ENCODE measurements around the gene CHD9NB. TPM values are rescaled to one million over a fixed set of nuclear protein-coding genes. Genes with fewer than 3 reads are reported as not detected.

Gene CHD9NB
- total RNA-seq, 1 donor from 2014 or later = 2.2 TPM

DNA sequence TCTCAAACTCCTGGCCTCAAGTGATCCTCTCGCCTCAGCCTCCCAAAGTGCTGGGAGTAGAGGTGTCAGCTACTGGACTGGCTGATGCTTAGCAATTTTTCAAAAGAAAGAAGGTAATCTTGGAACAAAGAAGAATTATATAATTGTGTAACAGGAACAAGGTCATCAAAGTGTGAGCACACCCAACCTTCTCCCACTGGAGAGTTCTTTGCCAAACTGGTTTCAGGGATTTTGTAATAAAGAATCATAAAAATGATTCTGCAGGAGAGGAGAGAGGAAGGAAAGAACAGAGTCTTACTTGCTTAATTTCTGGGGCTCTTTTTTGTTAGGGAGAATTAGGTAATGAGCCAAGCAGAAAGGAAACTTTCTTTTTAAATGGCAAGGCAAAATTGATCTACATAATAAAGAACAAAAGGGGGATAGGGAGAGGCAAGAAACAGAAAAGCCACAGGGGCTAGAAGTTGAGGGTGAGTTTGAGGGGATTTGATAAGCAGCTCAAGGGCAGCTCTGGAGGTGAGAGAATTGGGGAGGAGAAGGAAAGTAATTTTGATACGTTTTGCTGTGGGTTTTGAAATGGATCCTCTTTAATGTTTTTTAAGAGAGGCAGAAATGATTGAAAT is 21.3 kb downstream of the CHD9NB start:
- DNase-seq (ENCODE audit: low spot score) = no peak

DNA sequence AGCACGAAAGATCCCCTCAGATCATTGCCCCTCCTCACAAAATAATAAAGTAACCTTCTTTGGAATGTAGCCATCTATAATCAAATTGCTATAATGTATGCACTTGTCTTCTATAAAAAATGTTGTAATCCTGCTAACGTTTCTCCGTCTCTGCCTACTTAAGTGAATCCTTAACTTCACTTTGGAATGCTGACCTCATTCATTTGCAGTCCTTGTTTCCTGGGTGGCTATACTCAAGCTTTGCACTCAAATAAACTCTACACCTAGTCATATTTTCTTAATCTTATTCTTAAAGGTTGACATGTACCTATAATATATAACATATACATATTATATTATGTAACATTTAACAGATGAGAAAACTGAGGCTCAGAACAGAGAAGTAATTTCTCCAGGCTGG is 22.7 kb downstream of the CHD9NB start:
- DNase-seq (ENCODE audit: low spot score) = no peak

DNA sequence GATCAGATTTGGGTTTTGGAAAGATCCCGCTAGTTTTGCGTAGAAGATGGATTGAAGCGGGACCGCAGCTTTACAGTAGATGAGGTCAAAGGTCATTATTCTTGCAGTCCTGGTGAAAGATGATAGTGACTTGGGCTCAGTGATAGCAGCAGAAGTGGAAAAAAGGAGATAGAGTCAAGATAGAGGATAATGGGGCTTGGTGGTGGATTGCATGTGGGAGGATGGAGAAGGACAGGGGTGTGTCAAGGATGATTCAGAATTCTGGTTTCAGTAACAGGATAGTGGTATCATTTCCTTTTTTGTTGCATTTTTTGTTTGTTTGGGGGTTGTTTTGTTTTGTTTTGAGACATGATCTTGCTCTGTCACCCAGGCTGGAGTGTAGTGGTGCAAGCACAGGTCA is 28.7 kb downstream of the CHD9NB start:
- DNase-seq (ENCODE audit: low spot score) = no peak

DNA sequence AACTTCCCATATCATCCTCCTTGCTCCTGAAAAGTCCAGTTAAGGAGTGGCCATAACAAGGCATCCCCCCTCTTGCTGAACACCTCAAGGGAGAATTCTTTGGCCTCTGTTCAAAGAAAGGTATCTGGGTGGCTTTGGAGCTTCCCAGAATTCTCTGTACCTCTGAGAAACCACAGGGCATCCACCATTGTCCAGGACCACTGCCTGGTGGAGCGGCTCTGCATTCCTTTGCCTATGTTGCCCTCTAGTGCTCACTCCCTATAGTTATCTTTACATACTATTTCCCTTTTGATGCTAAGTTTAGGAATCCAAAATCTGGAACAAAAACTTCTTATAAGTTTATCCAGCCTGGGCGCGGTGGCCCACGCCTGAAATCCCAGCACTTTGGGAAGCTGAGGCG is 30.3 kb downstream of the CHD9NB start:
- DNase-seq (ENCODE audit: low spot score) = no peak

DNA sequence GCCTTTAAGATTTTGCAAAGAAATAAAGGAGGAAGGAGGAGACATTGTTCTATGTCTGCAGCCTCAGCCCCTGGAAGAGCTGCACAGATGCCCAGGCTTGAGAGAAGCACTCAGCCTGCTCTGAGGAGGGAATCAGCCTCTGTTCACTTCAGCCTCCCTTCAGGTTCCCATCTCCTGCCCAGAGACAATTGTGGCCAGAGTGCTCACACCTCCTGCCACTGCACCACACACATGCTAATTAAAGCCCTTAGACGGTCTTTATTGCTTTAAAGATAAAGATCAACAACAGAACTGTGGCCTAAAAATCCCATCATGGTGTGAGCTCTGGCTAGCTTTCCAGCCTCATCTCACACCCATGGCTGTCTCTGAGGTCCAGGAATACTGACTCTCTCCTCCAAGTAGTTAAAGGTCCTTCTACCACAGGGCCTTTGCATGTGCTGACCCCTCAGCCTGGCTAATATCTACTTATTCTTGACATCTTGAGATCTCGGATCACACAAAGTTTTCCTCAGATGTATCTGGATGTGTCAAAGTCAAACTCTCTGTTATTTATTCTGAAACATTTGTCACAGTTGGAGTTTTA is 33.8 kb downstream of the CHD9NB start:
- DNase-seq (ENCODE audit: low spot score) = no peak

DNA sequence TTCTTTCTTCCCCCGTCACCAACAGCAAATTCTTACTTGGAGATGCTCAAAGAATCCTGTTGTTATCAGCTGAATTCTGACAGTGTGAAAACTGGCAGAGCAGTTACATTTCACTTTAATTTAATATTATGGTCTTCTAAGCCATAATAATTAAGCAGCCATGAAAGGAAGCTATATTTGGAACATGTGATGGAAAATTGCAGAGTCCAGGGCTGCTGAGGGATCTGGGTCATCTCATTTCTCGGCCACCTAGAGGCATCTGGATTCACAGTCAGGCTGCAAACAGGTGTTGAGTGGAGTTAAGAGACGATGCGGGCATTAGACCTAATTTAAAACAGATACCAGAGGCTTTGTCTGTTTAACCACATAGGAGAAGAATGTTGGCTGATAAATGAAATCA is 38.4 kb downstream of the CHD9NB start:
- no peak for DNase-seq (ENCODE audit: low spot score)

DNA sequence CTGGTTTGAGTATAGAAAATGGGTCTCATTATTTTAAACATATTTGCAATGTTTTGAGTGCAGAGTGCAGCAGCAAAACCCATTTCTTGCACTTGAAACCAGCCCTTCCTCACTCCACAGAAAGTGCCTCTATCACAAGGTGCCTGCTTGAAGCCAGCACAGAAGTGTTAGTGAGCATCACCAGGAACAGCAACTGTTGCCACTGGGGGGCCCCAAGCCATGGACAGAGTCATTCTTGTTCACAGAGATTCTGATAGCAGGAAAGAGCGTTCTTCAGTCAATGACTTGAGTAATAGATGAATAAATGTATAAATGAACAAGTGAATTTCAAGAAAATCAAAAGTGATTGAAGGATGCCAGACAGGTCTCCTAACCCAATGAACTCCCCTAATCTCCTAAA is 45.6 kb downstream of the CHD9NB start:
- DNase-seq (ENCODE audit: low spot score) = no peak

DNA sequence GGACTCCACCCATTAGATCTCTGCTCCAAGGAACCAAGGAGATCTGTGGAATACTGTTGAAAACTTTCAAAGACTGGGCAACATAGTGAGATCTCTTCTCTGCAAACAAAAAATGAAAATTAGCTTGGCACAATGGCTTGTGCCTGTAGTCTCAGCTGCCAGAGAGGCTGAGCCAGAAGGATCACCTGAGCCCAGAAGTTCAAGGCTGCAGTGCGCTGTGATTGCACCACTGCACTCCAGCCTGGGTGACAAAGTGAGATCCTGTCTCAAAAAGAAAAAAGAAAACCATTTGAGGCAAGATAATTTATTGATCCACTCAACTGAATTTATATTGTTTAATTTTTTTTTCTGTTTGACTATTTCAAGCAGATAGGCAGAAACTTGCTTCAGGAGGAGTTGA is 54.8 kb downstream of the CHD9NB start:
- DNase-seq (ENCODE audit: low spot score) = no peak

DNA sequence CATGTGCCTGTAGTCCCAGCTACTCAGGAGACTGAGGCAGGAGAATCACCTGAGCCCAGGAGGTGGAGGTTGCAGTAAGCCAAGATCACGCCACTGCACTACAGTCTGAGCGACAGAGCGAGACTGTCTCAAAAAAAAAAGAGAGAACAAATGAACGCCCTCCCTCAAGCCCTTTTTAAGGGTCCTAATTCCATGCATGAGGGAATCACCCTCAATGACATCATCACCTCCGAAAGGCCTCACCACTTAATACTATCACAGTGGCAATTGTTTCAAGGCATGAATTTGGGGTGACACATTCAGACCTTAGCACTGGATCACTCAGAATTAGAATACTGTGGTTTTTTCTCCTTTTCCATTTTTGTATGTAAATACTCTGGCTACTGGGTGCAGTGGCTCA is 57.8 kb downstream of the CHD9NB start:
- DNase-seq (ENCODE audit: low spot score) = no peak

DNA sequence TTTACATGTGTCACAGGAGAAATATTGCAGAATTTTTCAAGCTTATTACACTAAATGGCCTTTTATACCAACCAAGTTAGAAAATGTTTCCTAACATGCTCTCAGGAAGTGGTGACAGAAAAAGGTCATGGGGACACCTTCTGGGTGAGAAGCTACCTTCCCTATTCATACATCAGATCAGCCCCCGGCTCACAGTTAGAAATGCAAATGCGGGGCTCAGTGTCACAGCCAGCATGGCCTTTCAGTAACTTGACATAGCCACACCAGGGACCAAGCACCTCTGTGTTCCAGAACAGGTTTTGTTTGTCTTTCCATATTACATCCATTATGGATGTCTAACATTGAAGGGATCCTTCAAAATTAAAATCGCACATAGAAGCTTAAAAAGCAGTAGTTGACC is 59.5 kb downstream of the CHD9NB start:
- DNase-seq (ENCODE audit: low spot score) = no peak

DNA sequence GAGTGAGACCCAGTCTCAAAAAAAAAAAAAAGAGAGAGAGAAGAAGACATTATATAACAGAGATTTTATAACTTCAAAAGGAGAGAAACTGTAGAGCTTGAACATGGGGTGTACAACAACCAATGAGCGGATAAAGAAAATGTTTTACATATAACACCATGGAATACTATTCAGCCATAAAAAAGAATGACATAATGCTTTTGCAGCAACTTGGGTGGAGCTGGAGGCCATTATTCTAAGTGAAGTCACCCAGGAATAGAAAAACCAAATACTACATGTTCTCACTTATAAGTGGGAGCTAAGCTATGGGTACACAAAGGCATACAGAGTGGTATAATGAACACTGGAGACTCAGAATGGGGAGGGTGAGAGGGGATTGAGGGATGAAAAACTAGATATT is 61.1 kb downstream of the CHD9NB start:
- DNase-seq (ENCODE audit: low spot score) = no peak

Other genes with a start within 250 kb of the CHD9NB start
- gene CHD9, start 2.1 kb upstream of the CHD9NB start, total RNA-seq = 135 TPM